Retina (tissue), 1 donor: ENCODE results near the gene CCL23.
"Not testable (repeated sequence)": the region's sequence is repeated elsewhere in the genome, so short reads cannot be mapped to it uniquely, and the experiment has no call there.

Source experiments
- DNase-seq: peaks from one replicate; pipeline ENCODE4 v3.0.0-alpha.2; 2016

CCL23 gene, protein sequence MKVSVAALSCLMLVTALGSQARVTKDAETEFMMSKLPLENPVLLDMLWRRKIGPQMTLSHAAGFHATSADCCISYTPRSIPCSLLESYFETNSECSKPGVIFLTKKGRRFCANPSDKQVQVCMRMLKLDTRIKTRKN

DNA sequence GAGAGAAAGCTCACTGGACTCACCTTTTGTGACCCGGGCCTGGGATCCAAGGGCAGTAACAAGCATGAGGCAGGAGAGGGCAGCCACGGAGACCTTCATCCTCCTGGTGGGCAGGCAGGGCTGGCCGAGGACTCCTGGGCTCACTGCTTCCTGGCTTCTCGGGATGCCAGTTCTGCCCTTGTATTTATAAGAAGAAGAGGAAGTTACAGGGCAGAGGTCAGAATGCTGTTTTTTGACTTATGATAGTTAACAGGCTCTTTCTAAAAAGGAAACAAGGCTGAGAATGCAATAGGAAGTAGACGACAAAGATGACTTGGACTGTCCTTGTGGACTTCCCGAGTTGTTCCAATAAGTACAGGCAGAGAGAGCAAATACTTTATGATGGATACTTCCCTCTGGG lies at the start of gene CCL23:
Gene CCL23, minus strand, starts transcription at position 174 of the 400 bp plus-strand sequence. Its CDS starts 75 bp downstream, at position 99.
- no peak for DNase-seq

DNA sequence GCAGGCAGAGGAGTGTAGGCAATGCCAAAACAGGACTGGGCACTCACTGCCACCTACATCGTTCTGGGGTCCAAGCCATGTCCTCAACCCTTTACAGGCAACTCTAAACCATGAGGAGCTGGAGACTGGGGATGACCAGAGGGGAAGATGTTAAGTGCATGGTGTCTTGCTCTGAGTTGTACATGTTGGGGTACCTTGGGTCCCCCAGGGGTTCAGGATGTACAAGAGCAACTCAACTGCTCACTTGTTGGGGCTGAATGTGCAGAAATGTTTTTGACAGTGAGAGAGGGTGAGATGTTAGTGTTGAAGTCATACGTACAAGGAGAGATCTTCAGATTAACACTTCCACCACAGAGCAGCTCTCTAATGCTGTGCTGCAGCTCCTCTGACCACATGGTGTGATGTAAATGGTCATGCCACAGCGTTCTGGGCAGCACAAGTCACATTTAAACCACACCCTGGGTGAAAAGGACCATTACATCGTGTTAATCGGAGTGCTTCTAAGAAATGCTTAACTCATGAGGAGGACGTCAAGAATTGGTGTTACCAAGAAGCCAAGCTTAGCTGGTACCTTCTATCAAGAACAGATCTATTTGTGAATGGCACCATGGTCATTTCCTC lies 48.7 kb upstream of the CCL23 start:
- DNase-seq, result no peak

DNA sequence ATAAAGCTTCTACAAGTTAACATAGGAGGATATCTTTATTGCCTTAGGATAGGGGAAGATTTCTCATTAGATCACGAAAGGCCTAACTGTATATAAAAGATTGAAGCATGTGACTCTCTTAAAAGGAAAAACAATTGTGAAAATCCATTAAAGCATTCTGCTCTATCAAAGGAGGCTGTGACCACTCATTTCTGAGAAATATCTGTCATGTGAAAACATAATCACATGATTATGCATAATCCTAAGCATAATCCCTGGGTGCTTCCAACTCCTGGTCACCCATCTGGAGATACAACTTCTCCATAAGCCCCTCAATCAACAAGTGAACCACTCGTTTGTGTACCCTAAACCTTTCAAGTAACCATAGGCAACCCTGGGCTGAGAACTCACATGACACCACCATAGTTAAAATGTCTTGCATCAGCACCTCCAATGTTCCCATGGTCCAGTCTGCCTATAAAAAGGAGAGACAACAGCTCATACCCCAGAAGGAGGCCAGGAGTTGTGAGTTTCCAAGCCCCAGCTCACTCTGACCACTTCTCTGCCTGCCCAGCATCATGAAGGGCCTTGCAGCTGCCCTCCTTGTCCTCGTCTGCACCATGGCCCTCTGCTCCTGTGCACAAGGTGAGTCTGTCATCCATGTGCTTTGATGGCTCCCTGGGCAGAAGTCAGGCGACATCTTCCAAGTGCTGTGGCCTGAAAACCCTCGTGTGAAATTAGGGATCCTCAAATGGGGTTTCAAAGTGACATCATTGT lies 46.2 kb upstream of the CCL23 start, which contains the start of gene CCL18:
Gene CCL18, plus strand, starts transcription at position 487 of the 756 bp plus-strand sequence. Its CDS starts 71 bp downstream, at position 558.
- DNase-seq, result no peak

DNA sequence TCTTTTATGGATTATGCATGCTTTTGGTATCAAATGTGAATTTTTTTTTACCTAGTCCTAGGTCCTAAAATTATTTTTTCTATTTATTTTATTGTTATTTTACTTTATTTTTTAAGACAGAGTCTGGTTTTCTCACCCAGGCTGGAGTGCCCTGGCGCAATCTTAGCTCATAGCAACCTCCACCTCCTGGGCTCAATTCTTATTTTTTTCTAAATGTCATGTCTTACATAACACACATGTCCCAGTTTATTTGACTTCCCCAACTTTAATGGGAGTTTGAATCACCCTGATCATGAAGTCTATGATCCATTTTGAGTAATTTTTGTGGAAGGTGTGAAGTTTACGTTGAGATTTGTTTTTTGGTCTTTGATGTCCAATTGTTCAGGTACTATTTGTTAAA lies 43.0 kb upstream of the CCL23 start:
- DNase-seq, result no peak

DNA sequence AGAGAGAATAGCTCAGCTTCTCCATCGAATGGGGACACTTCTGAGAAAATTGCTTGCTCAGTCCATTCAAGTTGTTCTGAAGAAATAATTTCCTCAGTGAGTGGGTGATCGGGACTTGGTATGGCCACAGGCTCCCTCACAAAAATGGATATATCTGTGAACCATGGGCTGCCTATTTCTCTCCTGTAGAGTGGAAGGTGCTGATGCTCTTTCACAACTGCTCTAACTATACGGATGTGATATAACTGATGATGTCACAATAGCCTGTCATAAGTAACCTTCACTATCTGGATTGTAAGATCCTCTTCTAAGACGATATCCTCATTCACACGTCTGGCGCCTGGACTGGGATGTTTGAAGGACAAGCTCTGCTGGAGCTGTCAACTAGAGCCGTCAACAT lies 41.6 kb upstream of the CCL23 start:
- no peak for DNase-seq

DNA sequence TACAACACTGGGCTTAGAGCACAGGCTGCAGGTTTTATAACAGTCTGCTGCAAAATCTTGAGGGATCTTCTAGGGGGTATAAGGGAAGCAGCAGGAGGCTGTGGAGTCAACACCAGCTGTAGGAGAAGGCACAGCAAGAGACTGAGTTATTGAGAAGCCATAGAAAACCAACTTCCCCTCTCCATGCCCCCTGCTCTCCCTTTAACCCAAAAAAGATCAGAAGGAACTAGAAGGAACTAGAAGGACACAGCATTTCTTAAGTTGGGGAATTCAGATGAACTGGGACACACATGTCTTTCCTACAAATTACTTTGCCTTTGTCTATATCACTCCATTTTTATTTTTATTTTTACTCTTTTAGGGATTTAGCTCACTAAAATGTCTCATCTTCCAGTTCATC lies 40.1 kb upstream of the CCL23 start:
- DNase-seq, result no peak

DNA sequence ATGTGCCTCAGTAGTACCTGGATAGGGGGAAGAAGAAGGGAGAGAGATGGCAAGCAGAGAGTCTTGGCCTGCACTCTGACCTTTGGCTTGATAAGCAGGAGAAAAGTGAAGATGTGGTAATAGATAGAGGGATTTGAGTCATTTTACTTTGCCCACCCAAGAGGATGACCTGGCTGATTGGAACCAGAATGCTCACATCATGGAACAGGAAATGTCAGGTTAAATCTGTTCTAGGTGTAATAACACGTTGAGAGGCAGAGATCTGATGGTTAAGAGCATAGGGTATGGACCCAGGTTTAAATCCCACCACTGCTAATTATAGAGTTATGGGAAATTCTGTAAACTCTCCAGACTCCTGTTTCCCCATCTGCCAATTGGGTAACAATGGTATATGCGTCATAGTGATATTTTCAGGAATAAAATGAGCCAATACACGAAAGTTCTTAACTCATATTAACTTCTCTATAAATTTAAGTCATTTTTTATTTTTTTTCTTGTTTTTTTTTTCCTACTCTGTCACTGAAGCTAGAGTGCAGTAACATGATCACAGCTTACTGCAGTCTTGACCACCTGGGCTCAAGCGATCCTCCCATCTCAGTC lies 38.2 kb upstream of the CCL23 start:
- DNase-seq, result no peak

DNA sequence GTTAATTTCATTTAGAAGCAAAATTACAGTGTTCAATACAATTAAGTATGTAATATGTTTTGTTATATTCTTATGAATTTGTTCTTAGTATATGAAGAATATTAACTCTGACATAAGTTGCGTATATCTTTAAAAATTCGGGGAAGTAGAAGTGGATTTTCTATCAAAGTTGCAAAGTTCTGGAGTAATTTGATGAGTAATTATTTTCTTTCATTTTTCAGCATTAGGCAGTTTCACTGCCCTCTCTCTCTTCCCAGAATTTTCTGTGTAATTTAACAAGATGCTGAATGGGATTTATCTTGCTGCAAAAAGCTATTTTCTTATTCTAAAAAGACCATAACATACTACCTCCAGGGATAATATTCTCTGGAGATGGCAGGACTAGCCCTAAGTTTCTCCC lies 37.4 kb upstream of the CCL23 start:
- DNase-seq, result no peak

DNA sequence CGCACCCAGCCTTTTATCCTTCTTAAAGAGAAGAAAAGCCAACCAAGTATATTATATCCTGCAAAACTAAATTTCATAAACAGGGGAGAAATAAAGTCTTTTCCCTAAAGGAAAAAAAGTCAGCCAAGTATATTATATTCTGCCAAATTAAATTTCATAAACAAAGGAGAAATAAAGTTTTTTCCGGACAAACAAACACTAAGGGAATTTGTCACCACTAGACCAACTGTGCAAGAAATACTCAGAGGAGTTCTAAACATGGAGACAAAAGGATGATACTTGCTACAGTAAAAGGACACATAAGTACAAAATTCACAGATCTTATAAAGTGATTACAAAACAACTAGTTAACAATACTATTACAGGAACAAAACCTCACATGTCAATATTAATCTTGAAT lies 31.9 kb upstream of the CCL23 start:
- DNase-seq, result no peak

DNA sequence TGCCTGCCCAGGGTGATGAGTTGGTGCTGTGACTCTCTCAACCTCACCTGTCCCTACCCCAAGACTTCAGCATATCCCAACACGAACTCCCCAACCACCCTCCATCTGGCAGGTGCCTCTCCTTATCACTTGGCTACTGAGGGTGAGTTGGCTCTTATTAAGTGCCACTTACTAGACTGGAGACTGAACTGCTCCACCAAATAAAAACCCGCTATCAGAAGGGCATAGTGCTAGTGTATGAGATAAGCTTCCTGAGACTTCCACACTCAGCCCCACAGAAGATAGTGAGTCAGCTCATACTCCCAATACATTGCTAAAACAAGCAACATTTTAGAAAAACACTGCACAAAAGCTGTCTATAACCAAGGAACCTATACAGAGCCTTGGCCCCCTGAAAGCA lies 30.3 kb upstream of the CCL23 start:
- DNase-seq, result no peak

DNA sequence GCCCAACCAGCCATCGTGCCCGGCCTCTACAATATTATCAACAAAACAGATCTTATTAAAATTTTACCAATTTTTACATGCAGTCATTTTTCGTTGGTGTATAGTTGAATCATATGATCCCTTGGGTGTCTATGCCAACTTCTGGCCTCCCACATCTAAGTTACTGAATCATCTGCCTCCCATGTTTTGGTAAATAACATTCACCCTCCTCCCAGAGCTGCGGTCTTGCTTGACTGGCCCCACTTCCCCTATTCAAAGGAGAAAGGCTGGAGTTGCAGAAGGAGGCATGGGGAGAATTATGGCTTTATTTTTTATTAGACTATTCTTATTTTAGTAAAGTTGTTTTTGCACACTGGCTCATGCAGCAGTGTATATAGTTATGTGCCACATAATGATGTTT lies 18.5 kb upstream of the CCL23 start:
- no peak for DNase-seq

DNA sequence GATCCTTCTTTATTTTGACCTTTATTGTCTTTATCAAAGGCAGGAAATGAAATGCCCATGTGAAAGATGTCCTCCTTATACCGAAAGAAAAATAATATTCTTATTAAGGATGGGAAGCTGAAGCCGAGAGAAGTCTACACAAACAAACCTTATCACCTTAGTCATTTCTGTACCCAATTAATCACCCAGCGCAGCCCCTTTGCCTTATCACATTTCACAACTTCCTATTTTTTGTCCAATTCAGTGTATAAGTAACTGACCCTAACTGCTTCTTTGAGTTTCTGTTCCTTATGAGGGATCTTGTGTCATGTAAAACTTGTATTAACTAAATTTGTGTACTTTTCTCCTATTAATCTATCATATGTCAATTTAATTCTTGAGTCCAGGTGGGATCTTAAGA lies 16.4 kb upstream of the CCL23 start:
- no peak for DNase-seq

DNA sequence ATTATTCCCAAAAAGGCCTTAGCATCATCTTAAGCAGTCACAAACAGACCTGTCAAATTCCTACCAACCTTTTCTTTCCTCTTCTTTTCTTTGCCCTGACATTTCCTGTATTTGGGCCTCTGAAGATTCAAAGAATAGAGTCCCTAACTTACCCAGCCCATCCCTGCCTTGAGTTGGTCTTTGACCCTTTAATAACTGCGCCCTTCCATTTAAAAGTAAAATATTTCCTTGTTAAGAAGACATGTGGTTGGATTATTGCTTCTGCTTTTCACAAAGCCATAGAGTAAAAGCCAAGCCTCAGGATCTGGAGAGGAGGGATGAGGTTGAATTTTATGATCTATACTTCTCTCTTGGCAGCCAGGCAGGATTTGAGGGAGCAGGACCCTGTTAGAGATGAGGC lies 13.2 kb upstream of the CCL23 start:
- DNase-seq, result no peak

DNA sequence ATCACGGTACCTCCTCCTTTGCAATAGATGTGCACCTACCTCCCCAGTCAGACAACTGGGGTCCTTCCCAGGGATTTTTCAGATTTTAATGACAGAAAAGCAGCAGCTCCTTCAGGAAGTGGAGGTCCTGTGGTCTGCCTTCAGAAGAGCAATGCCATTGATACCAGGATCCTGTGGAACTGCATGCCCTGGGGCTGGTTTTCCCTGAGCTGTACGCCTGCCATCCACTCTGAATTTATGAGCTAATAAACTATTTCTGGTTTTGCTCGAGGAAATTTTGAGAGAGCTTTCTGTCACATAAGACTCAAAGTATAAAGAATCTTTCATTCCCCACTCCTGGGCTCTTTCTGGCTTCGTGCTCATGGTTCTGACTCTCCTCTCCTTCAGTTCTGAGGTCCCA lies 10.0 kb upstream of the CCL23 start:
- no peak for DNase-seq

DNA sequence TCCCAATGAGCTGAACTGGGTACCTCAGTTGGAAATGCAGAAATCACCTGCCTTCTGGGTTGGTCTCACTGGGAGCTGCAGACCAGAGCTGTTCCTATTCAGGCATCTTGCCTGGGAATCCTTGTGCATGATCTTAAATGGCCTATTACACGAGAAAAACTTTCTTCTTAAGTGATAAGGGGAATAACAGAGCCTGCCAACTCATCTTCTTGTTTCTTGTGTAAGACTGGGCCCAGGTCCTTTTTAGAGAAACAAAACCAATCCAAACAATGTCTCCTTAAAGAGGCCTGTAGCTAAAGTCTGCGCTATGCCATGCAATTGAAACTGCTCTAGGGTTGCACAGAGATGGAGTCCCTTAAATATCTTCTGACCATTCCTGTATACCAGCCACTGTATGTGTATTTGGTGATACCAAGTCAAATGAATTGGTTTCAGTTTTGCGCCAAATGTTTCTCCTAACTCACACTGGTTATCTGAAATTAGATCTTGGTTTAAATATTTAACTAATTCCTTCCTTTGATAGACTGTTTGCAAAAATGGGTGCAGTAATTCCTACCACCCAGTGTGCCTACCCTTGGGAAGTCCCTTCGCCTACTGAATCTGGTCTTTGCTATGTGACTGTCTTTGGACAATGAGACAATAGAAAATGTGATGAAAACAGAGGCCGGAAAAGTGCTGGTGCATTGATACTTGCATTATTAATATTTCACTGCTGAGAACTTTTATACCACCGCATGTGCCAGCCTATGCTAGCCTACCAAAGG lies 6.5 kb upstream of the CCL23 start:
- no peak for DNase-seq

DNA sequence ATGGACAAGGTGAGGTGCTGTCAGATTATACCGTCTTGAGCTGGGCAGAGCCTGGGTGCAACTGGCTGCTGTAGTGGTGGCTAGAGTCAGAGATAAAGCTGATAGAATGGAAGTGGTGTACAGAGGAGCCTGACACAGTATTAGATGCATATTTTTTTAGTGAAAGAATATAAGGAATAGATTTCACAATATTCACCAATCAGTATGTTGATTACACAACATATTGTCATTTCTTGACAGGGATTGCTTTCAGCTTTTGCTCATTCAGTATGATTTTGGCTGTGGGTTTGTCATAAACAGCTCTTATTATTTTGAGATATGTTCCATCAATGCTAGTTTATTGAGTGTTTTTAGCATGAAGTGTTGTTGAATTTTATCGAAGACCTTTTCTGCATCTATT lies 1.7 kb upstream of the CCL23 start:
- DNase-seq, result no peak

DNA sequence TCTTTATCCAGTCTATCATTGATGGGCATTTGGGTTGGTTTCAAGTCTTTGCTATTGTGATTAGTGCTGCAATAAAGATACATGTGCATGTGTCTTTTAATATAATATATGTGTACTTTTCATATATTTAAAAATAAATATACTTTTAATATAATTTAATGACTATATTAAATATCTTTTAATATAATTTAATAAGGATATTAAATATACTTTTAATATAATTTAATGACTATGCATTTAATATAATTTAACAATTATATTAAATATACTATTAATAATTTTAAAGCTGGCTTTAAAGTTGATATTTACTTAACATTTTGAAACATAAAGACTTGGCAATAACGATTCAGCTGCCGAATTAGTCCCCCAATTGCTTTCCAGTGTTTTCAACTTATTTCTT lies 1.2 kb downstream of the CCL23 start:
- no peak for DNase-seq

DNA sequence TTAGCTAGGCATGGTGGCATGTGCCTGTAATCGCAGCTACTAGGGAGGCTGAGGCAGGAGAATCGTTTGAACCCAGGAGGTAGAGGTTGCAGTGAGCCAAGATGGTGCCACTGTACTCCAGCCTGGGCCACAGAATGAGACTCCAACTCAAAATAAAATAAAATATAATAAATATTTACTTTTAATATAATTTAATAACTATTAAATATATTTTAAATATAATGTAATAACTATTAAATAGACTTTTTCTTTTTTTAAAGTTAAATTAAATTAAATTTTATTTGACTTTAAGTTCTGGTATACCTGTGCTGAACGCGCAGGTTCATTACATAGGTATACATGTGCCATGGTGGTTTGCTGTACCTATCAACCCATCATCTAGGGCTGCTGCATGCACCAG lies 1.9 kb downstream of the CCL23 start:
- not testable (repeated sequence) for DNase-seq

DNA sequence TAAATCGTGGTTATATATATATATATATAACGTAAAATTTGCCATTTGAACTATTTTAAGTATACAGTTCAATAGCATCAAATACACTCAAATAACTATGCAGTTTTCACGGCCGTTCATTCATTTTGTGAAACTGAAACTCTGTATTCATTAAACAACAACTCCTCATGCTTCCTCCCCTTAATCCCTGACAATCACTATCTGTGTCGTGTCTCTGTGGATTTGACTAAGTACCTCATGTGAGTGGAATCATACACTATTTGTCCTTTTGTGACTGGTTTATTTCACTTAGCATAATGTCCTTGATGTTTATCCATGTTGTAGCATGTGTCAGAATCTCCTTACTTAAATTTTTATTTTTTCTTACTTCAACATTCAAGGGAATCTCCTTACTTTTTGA lies 2.8 kb downstream of the CCL23 start:
- no peak for DNase-seq

DNA sequence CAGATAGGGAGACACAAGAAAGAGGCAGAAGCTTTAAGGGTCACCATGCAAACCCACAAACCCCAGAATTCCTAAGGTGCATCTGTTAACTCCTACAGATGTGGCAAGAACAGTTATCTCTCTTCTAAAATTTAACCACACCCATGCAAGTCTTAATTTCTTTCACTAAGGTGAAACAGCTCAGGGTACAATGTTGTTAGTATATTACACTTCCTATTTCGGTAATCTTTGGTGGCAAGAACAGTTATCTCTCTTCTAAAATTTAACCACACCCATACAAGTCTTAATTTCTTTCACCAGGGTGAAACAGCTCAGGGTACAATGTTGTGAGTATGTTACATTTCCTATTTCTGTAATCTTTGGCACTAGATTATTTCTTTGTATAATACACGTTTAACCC lies 6.6 kb downstream of the CCL23 start:
- DNase-seq, result no peak

DNA sequence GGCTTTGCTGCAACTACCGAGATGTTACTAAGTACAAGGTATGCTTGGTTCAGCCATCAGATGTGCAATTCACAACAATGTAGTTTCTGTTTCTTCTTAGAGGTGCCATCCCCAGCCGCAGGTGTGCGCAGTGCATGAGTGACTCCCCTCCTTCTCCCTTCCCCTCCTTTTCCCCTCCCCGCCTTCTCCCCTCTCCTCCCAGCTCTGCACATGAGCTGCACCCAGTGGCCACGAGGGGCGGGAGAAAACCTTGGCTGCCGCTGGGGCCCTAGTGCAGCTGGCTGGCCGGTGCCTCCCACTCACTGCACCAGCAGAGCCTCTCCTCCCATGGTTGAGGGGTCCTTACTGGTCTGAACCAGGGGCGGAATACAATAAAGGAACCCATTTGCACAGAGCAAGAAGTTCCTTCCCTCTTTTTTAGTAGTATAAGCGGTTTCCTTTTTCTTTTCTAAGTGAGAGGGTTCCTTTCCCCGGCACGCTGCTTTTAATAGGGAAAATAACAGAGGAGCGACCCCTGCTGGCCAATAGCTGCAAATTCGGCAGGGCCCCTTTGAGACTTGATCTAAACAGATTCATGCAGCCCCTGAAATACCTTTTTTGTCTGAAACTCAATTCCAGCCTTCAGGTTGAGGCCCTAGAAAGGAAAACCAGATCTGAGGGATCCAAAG lies 8.6 kb downstream of the CCL23 start:
- no peak for DNase-seq

DNA sequence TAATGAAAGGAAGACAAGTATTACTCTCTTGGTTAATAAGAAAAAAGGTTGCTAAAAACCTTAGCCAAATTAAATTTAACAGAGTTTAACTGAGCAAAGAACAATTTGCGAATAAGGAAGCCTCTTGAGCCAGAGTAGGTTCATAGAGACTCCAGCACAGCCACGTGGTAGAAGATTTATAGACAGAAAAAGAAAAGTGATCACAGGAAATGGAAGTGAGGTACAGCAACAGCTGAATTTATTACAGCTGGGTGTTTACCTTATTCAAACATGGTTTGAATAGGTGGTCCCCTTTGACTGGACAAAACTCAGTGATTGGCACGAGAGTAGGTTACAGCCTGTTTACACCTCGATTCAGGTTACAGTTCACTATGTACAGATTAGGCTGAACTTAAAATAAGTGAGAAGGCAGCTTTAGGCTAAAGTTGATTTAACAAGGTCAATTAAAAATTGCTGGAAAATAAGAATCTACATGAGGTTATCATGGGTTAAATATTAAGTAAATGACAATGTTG lies 13.1 kb downstream of the CCL23 start:
- no peak for DNase-seq
